ENCODE data around the gene IDI2.

DNA sequence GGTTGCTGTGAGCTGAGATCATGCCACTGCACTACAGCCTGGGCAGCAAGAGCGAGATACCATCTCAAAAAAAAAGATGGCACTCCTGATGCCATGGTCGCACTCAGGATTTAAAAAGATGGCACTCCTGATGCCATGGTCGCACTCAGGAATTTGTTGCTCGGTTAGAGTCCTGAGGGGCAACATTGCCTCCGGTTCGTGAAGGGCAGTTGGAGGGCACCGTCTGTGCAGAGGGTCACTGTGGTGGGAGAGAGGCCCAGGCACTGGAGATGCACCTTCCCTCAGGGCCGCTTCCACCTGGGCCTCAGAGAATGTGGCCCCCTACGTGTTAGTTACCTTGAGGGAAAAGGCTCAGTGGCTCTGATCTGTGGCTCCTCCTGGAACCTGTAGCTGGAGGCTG, 19.1 kb downstream of the IDI2 start:
- TF ChIP-seq, protein P1, sequence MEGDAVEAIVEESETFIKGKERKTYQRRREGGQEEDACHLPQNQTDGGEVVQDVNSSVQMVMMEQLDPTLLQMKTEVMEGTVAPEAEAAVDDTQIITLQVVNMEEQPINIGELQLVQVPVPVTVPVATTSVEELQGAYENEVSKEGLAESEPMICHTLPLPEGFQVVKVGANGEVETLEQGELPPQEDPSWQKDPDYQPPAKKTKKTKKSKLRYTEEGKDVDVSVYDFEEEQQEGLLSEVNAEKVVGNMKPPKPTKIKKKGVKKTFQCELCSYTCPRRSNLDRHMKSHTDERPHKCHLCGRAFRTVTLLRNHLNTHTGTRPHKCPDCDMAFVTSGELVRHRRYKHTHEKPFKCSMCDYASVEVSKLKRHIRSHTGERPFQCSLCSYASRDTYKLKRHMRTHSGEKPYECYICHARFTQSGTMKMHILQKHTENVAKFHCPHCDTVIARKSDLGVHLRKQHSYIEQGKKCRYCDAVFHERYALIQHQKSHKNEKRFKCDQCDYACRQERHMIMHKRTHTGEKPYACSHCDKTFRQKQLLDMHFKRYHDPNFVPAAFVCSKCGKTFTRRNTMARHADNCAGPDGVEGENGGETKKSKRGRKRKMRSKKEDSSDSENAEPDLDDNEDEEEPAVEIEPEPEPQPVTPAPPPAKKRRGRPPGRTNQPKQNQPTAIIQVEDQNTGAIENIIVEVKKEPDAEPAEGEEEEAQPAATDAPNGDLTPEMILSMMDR (IDR thresholded peaks at IDR 0.05), result no peak
- TF ChIP-seq POLR2A (IDR thresholded peaks at IDR 0.05) (no peak), EP300 (IDR thresholded peaks at IDR 0.05) (no peak)

Measured in tibial nerve (tissue), 4 donors.